ENCODE results near the gene SLC5A5. TPM values are rescaled to one million over a fixed set of nuclear protein-coding genes. Genes with fewer than 3 reads are reported as not detected.
A peak's percentile ranks its signal among the peaks of the same experiment; 100 is the strongest.

SLC5A5 gene
- total RNA-seq, 1 donor from 2014 or later: 0.18 TPM

DNA sequence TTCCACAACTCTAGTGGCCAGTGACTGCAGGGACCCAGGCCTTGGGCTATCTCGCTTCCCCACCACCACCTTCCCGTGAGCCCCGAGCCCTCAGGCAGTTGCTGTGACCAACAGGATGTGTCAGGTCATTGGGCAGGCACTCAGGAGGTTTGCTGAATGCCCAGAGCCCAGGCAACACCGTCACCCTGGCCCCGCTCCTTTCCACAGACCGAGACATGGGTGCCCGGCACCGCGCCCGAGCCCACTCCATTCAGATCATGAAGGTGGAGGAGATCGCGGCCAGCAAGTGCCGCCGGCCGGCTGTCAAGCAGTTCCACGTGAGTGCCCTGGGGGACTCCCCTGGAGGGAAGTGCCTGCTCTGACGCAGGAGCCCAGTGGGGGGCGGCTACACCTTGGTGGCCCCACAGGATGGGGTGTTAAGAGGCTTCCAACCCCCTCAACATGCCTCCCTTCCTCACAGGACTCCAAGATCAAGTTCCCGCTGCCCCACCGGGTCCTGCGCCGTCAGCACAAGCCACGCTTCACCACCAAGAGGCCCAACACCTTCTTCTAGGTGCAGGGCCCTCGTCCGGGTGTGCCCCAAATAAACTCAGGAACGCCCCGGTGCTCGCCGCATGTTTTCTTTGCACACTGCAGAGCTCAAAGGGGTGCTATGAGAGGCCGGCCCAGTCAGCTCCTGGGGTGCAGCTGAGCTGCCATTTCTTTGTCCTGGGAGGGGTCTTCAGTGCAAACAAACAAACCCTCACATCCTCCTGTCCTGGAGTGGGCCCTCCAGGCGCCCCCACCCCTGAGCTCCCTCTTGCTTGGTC is 8.8 kb upstream of the SLC5A5 start:
- Histone ChIP-seq H3K4me3 (no peak overlapping the region), H3K4me1 (peaks cover 32% of the 10 kb centered on the region), H3K36me3 (peaks cover 50% of the 10 kb centered on the region), H3K27ac (no peak overlapping the region), H3K9me3 (no peaks in the 10 kb centered on the region), H3K27me3 (ENCODE audit: low read depth) (no peaks in the 10 kb centered on the region)
- ATAC-seq (no peak), DNase-seq (no peak)
- TF ChIP-seq, protein P1, sequence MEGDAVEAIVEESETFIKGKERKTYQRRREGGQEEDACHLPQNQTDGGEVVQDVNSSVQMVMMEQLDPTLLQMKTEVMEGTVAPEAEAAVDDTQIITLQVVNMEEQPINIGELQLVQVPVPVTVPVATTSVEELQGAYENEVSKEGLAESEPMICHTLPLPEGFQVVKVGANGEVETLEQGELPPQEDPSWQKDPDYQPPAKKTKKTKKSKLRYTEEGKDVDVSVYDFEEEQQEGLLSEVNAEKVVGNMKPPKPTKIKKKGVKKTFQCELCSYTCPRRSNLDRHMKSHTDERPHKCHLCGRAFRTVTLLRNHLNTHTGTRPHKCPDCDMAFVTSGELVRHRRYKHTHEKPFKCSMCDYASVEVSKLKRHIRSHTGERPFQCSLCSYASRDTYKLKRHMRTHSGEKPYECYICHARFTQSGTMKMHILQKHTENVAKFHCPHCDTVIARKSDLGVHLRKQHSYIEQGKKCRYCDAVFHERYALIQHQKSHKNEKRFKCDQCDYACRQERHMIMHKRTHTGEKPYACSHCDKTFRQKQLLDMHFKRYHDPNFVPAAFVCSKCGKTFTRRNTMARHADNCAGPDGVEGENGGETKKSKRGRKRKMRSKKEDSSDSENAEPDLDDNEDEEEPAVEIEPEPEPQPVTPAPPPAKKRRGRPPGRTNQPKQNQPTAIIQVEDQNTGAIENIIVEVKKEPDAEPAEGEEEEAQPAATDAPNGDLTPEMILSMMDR (IDR thresholded peaks at IDR 0.05): no peak
- intact Hi-C loops (cut with DNase I): no loop called here

DNA sequence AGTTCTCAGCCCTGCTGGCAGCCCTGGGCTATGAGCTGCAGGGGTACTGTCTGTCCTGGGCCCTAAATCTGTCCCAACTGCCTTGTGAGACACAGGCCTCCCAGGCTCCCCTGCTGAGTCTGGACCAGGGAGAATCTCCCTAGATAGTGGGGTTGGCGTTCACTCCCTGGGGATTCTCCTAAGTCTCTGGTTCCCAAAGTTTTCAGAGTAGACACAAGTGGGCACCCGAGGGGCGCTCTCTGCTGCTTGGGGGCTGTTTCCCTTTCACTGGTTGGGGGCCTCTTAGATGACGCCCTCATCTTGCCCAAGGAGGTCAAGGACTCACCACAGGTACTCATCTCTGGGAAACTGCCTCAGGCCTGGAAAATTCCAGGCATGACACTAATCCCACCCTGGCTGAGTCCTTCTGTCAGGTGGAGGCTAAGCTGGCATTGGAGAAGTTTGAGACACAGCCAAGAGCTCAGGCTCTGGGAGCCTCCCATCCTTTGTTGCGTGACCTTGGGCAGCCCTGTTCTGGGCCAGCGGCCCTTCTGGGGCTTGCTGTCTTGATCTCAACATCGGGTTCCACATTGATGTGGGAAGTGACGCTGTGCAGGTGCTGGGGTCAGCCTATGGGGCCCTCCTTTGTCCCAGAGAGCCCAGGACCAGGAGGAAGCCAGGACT is 8.1 kb upstream of the SLC5A5 start:
- intact Hi-C loops (cut with DNase I): no loop called here
- ATAC-seq: no peak
- no peak for DNase-seq

DNA sequence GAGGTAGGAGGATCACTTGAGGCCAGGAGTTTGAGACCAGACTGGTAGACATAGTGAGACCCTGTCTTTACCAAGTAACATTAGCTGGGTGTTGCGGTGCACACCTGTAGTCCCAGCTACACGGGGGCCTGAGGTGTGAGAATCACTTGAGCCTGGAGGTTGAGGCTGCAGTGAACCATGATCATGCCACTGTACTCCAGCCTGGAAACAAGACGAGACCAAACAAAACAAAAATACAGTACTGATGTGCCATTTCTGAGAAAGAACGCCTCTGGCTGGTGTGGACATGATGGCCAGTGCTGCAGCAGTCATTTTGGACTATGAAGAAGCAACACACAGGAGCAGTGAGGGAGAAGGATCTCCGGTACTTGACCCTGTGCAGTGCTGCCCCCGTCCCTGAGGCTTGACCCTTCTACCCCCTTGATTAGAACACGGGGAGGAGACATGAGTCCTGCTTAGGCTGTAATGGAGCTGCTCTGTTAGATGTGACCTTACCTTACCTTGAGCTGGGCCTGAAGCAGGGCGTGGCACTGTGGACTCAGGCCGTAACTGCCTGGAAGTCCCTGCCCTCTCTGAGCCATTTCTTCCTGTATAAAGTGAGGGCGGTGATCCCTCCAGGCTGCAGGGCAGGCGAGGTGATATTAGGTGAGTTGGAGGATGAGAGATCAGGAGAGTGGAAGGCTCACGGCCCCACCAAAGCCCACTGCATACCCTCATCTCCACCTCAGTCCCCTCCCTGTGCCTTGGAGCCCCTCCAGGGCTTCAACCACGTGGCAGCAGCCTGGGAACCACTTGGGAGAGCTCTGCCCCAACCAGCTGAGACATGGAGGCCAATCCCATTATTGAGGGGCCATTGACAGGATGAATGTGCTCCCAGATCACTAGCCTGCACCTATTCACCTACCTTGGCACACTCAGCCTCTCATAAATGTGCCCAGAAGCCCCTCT is 6.1 kb upstream of the SLC5A5 start:
- peaks cover 27% of the 10 kb centered on the region for H3K4me1 ChIP-seq
- DNase-seq (no peak), ATAC-seq (peak; percentile 54 to 73)
- no peak overlapping the region for H3K4me3 ChIP-seq
- H3K27me3 ChIP-seq (ENCODE audit: low read depth): peaks cover 17% of the 10 kb centered on the region
- TF ChIP-seq, protein P1 (IDR thresholded peaks at IDR 0.05): no peak
- H3K27ac ChIP-seq: no peak overlapping the region
- H3K36me3 ChIP-seq: peaks cover 50% of the 10 kb centered on the region
- intact Hi-C loops (cut with DNase I): no loop called here
- no peaks in the 10 kb centered on the region for H3K9me3 ChIP-seq

More for the DNA sequence above, 8.1 kb upstream of the SLC5A5 start:
- H3K36me3 ChIP-seq: peaks cover 50% of the 10 kb centered on the region
- H3K4me3 ChIP-seq: no peak overlapping the region
- H3K4me1 ChIP-seq: peaks cover 32% of the 10 kb centered on the region
- peak overlapping the region; percentile 31 for H3K27ac ChIP-seq
- TF ChIP-seq, protein P1 (IDR thresholded peaks at IDR 0.05): no peak
- H3K27me3 ChIP-seq (ENCODE audit: low read depth): no peaks in the 10 kb centered on the region
- H3K9me3 ChIP-seq: no peaks in the 10 kb centered on the region

DNA sequence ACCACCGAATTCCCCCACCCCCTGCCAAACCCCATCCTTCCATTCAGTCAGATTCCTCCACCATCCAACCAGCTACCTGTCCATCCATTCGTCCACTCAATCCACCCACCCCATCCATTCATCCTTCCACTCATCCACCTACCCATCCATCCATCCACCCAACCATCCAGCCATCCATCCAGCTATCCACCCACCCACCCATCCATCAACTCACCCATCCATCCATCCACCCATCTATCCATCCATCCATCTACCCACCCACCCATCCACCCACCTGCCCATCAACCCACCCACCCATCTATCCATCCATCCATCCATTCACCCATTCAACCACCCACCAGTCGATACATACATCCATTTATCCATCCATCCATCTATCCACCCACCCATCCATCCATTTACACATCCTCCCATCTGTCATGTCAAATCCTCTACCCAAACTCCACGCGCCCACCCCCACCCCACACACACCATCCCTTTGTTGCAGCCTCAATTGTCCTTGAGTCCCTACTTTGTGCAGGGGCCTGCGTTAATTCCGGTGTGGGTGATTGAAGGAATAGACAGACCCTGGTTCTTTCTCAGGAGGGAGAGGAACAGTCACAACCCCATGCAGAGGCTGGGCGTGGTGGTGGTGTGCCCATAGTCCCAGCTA is 5.3 kb upstream of the SLC5A5 start:
- H3K36me3 ChIP-seq: peaks cover 42% of the 10 kb centered on the region
- no peak overlapping the region for H3K4me3 ChIP-seq
- H3K9me3 ChIP-seq: no peaks in the 10 kb centered on the region
- no peak overlapping the region for H3K27ac ChIP-seq
- peaks cover 19% of the 10 kb centered on the region for H3K4me1 ChIP-seq
- ATAC-seq: no peak
- intact Hi-C loops (cut with DNase I): no loop called here
- peaks cover 25% of the 10 kb centered on the region for H3K27me3 ChIP-seq (ENCODE audit: low read depth)
- DNase-seq: no peak
- TF ChIP-seq, protein P1 (IDR thresholded peaks at IDR 0.05): no peak

All from lower lobe of right lung (tissue), 2 donors.